Glutamatergic neuron (in vitro differentiated cells): ENCODE measurements around the gene TMEM255A. TPM values are rescaled to one million over a fixed set of nuclear protein-coding genes. Genes with fewer than 3 reads are reported as not detected.

Experiments used
- DNase-seq: peaks from one replicate; pipeline ENCODE4 v3.0.0; 2022
- H3K27ac Mint-ChIP-seq: one replicate; pipeline ENCODE4 v1.8.0; 2020; ENCODE audit warnings: mild to moderate bottlenecking, mixed read lengths, inconsistent platforms; ENCODE audit not compliant: unreplicated experiment
- H3K27me3 Mint-ChIP-seq: one replicate; pipeline ENCODE4 v1.8.0; 2020; ENCODE audit warnings: mild to moderate bottlenecking, moderate library complexity, mixed read lengths, inconsistent platforms; ENCODE audit not compliant: unreplicated experiment
- H3K36me3 Mint-ChIP-seq: one replicate; pipeline ENCODE4 v1.8.0; 2020; ENCODE audit warnings: mild to moderate bottlenecking, mixed read lengths, inconsistent platforms; ENCODE audit not compliant: unreplicated experiment
- H3K4me1 Mint-ChIP-seq: one replicate; pipeline ENCODE4 v1.8.0; 2020; ENCODE audit warnings: mild to moderate bottlenecking, low read depth, mixed read lengths, inconsistent platforms; ENCODE audit not compliant: unreplicated experiment
- H3K4me3 Mint-ChIP-seq: one replicate; pipeline ENCODE4 v1.8.0; 2020; ENCODE audit warnings: mild to moderate bottlenecking, mixed read lengths, inconsistent platforms; ENCODE audit not compliant: unreplicated experiment
- H3K9me3 Mint-ChIP-seq: one replicate; pipeline ENCODE4 v1.8.0; 2020; ENCODE audit warnings: mild to moderate bottlenecking, moderate library complexity, mixed read lengths, inconsistent platforms; ENCODE audit not compliant: unreplicated experiment
- total RNA-seq: library from RNA; stranded (reverse); fragmentation: NEBNext Ultra II Directional; extraction: Animal tissue kit (Norgen Biotek cat#: 25700); gene quantifications from one replicate; pipeline ENCODE4 v1.2.1, GENCODE V29; 2021; ENCODE audit not compliant: unreplicated experiment
- TF ChIP-seq, protein P1 (sequence below): fragments of 200-600 bp; sonication (generic); IDR thresholded peaks from one replicate; pipeline ENCODE4 v1.5.0; 2021; ENCODE audit not compliant: partially characterized antibody, unreplicated experiment

The TMEM255A gene
- total RNA-seq, 1 donor from 2014 or later: 7.6 TPM

DNA sequence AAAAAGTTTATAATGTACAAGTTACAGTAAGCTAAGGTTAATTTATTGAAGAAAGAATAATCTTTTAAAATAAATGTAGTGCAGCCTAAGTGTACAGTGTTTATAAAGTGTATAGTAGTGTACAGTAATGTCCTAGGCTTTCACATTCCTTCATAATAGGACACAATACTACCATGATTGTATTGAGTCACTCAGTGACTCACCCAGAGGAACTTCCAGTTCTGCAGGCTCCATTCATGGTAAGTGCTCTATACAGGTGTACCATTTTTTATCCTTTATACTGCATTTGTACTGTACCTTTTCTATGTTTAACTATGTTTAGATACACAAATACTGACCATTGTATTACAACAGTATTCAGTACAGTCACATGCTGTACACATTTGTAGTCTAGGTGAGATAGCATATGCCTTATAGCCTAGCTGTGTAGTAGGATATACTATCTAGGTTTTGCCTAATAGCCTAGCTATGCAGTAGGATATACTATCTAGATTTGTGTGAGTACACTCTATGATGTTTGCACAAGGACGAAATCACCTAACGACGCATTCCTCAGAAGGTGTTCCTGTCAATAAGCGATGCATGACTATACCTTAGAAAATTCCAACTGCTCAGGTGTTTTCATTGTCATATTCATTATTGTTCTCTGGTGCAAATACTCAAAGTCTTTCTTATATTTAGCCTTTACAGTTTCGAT is 5.5 kb upstream of the TMEM255A start:
- Mint-ChIP-seq H3K36me3 (no peaks in the 10 kb centered on the region), H3K27ac (no peak overlapping the region), H3K4me1 (peaks cover 20% of the 10 kb centered on the region), H3K9me3 (peaks cover 2% of the 10 kb centered on the region), H3K4me3 (no peak overlapping the region), H3K27me3 (peaks cover 3% of the 10 kb centered on the region)
- TF ChIP-seq, protein P1, sequence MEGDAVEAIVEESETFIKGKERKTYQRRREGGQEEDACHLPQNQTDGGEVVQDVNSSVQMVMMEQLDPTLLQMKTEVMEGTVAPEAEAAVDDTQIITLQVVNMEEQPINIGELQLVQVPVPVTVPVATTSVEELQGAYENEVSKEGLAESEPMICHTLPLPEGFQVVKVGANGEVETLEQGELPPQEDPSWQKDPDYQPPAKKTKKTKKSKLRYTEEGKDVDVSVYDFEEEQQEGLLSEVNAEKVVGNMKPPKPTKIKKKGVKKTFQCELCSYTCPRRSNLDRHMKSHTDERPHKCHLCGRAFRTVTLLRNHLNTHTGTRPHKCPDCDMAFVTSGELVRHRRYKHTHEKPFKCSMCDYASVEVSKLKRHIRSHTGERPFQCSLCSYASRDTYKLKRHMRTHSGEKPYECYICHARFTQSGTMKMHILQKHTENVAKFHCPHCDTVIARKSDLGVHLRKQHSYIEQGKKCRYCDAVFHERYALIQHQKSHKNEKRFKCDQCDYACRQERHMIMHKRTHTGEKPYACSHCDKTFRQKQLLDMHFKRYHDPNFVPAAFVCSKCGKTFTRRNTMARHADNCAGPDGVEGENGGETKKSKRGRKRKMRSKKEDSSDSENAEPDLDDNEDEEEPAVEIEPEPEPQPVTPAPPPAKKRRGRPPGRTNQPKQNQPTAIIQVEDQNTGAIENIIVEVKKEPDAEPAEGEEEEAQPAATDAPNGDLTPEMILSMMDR: no peak
- no peak for DNase-seq

DNA sequence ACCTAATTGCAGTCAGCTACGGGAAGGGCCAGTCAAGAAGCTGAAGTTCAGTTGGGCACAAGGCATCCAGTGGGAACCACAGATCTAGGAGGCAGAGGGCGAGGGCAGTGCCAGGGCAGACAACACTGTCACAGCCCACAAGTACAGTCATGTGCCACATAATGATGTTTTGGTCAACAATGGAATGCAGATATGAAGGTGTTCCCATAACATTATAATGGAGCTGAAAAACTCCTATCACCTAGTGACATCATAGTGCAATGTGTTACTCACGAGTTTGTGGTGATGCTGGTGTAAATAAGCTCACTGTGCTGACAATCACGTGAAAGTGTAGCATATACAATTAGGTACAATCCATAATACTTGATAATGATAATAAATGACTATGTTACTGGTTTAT is 4.5 kb upstream of the TMEM255A start:
- no peak overlapping the region for H3K4me3 Mint-ChIP-seq
- no peak overlapping the region for H3K27ac Mint-ChIP-seq
- TF ChIP-seq, protein P1: no peak
- peaks cover 21% of the 10 kb centered on the region for H3K4me1 Mint-ChIP-seq
- peaks cover 3% of the 10 kb centered on the region for H3K27me3 Mint-ChIP-seq
- DNase-seq: no peak
- peaks cover 2% of the 10 kb centered on the region for H3K9me3 Mint-ChIP-seq
- H3K36me3 Mint-ChIP-seq: no peaks in the 10 kb centered on the region

DNA sequence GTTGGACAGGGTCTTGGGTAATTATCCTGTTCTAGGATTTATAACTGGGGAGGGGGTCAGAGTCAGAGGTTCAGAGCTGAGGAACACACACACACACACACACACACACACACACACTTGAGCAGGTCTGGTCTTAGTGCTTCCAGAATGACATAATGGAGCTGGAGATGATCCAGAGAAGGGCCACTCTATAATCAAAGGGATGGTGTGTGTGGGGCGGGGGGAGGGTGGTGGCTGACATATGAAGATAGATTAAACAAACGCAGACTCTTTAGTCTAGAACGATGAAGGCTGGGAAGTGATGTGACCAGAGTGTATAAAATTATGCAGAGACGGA is 434 bp upstream of the TMEM255A start:
- H3K4me1 Mint-ChIP-seq: peaks cover 13% of the 10 kb centered on the region
- no peak overlapping the region for H3K4me3 Mint-ChIP-seq
- H3K27me3 Mint-ChIP-seq: peaks cover 8% of the 10 kb centered on the region
- no peak overlapping the region for H3K27ac Mint-ChIP-seq
- TF ChIP-seq, protein P1: no peak
- DNase-seq: no peak
- H3K36me3 Mint-ChIP-seq: no peaks in the 10 kb centered on the region
- peaks cover 5% of the 10 kb centered on the region for H3K9me3 Mint-ChIP-seq

DNA sequence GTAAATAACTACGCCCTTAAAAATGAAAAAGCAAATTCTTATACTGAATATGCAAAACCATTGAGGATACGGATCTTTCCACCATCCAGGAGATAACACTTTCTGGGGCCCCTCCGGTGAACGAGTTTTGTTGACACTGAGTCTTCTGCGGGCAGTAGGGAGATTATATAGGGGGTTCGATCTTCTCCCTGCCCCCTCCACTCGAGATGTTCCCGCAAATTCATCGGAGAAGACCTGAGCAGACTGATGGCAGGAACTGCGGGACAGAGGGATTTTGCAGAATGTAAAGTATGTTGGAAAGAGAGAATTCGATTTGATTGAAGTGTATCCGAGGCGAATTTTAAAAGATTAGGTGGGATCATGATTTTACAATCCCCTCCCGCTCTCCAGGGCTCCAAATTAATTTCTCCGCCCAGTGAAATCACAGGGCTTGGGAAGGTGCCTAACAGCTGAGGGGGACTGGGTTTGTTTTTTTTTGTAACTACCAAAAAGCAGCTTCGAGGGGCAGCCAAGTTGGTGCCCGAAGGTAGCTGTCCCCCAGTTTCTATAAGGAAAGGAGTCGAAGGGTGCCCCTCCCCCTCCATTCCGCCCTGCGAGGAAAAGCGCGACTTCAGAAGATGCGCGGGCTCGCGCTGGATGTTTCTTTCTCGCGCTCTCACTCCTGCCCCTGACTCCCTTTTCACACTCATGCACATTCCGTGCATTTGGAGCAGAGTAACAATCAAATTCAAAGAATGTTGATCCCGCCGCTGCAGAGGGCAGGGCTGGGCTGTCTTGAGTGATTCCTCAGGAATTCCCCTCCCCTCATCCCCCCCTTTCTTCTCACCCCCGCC is 1.2 kb downstream of the TMEM255A start:
- Mint-ChIP-seq H3K9me3 (peaks cover 5% of the 10 kb centered on the region), H3K36me3 (no peaks in the 10 kb centered on the region), H3K27ac (no peak overlapping the region), H3K27me3 (peaks cover 9% of the 10 kb centered on the region), H3K4me3 (peak overlapping the region; percentile 92), H3K4me1 (peaks cover 13% of the 10 kb centered on the region)
- TF ChIP-seq, protein P1: no peak
- DNase-seq: no peak
